Calu3 (cell line): ENCODE results near the gene S1PR5. TPM values are rescaled to one million over a fixed set of nuclear protein-coding genes. Genes with fewer than 3 reads are reported as not detected.
A peak's percentile ranks its signal among the peaks of the same experiment; 100 is the strongest.

Experiments used
- Bru-seq: library from RNA; stranded (reverse); fragments of 400-500 nt; gene quantifications from one replicate; lab custom pipeline; 2021; lab: Mats Ljungman, UMichigan
- BruChase-seq, 2 experiments: library from RNA; stranded (reverse); fragments of 400-500 nt; gene quantifications; one replicate each; lab custom pipeline; 2021; lab: Mats Ljungman, UMichigan
- BruUV-seq: library from RNA; stranded (reverse); fragments of 400-500 nt; replicated peaks from 2 replicates; lab custom pipeline; 2021; lab: Mats Ljungman, UMichigan
- CTCF ChIA-PET: fragments of 300-600 bp; sonication (Branson Sonifier 250); formaldehyde crosslinking; loops from one replicate; lab custom pipeline; 2022; ENCODE audit warnings: antibody characterized with exemption; lab: Charles Lee
- DNase-seq: peaks from one replicate; pipeline ENCODE4 v3.0.0; 2022
- H3K27ac Mint-ChIP-seq: one replicate; pipeline ENCODE4 v1.8.0; 2022; ENCODE audit warnings: mixed read lengths; ENCODE audit not compliant: unreplicated experiment
- H3K27me3 Mint-ChIP-seq: one replicate; pipeline ENCODE4 v1.8.0; 2022; ENCODE audit warnings: mixed read lengths; ENCODE audit not compliant: unreplicated experiment
- H3K36me3 Mint-ChIP-seq: one replicate; pipeline ENCODE4 v1.8.0; 2022; ENCODE audit warnings: mild to moderate bottlenecking, moderate library complexity, mixed read lengths; ENCODE audit not compliant: insufficient read depth, unreplicated experiment
- H3K4me1 Mint-ChIP-seq: one replicate; pipeline ENCODE4 v1.8.0; 2022; ENCODE audit warnings: mild to moderate bottlenecking, low read depth, mixed read lengths; ENCODE audit not compliant: unreplicated experiment
- H3K4me3 Mint-ChIP-seq: one replicate; pipeline ENCODE4 v1.8.0; 2022; ENCODE audit warnings: mild to moderate bottlenecking, low read depth, moderate library complexity, mixed read lengths; ENCODE audit not compliant: unreplicated experiment
- H3K9me3 Mint-ChIP-seq: one replicate; pipeline ENCODE4 v1.8.0; 2022; ENCODE audit warnings: low read depth, mixed read lengths; ENCODE audit not compliant: unreplicated experiment
- intact Hi-C: fragments of 100-400 bp; cut with micrococcal nuclease; formaldehyde crosslinking; loops from one replicate; pipeline ENCODE4 v1.10.0; 2022; ENCODE audit not compliant: unreplicated experiment
- long read RNA-seq: library from polyadenylated mRNA; stranded (forward); transcript quantifications from one replicate; pipeline ENCODE4 v2.0.0, GENCODE V29; 2022
- total RNA-seq: library from RNA; stranded (reverse); gene quantifications from 2 replicates; pipeline ENCODE4 v1.2.3, GENCODE V29; 2022
- TF ChIP-seq, protein P1 (sequence below): fragments of 200-600 bp; IDR thresholded peaks from one replicate; pipeline ENCODE4 v1.8.0; 2022; ENCODE audit warnings: antibody characterized with exemption; ENCODE audit not compliant: unreplicated experiment

S1PR5 gene, protein sequence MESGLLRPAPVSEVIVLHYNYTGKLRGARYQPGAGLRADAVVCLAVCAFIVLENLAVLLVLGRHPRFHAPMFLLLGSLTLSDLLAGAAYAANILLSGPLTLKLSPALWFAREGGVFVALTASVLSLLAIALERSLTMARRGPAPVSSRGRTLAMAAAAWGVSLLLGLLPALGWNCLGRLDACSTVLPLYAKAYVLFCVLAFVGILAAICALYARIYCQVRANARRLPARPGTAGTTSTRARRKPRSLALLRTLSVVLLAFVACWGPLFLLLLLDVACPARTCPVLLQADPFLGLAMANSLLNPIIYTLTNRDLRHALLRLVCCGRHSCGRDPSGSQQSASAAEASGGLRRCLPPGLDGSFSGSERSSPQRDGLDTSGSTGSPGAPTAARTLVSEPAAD
- total RNA-seq (not detected in 2 replicates), Bru-seq, nascent RNA (not detected), BruChase-seq, experiment 1, labeled RNA remaining after a 6-hour chase (not detected), BruChase-seq, experiment 2, labeled RNA remaining after a 2-hour chase (not detected)
- long read RNA-seq = 0 reads

- Mint-ChIP-seq H3K9me3 (no peaks in the 10 kb centered on the region), H3K36me3 (no peaks in the 10 kb centered on the region), H3K4me1 (peaks cover 16% of the 10 kb centered on the region), H3K27me3 (peaks cover 79% of the 10 kb centered on the region), H3K4me3 (peak within 1 kb of the TSS; percentile 55), H3K27ac (no peak within 1 kb of the TSS)
- no TSS peak for BruUV-seq
- TF ChIP-seq, protein P1, sequence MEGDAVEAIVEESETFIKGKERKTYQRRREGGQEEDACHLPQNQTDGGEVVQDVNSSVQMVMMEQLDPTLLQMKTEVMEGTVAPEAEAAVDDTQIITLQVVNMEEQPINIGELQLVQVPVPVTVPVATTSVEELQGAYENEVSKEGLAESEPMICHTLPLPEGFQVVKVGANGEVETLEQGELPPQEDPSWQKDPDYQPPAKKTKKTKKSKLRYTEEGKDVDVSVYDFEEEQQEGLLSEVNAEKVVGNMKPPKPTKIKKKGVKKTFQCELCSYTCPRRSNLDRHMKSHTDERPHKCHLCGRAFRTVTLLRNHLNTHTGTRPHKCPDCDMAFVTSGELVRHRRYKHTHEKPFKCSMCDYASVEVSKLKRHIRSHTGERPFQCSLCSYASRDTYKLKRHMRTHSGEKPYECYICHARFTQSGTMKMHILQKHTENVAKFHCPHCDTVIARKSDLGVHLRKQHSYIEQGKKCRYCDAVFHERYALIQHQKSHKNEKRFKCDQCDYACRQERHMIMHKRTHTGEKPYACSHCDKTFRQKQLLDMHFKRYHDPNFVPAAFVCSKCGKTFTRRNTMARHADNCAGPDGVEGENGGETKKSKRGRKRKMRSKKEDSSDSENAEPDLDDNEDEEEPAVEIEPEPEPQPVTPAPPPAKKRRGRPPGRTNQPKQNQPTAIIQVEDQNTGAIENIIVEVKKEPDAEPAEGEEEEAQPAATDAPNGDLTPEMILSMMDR = no peak
- intact Hi-C loops = no loop called here
- CTCF ChIA-PET = no interaction called here
- peak; percentile 5 for DNase-seq
Measured at GRCh38 chr19:10517361-10517759, at the start of gene S1PR5. Gene S1PR5, minus strand, starts transcription at chr19:10517447. Its CDS starts 2,436 bp downstream, at chr19:10515011.

DNA sequence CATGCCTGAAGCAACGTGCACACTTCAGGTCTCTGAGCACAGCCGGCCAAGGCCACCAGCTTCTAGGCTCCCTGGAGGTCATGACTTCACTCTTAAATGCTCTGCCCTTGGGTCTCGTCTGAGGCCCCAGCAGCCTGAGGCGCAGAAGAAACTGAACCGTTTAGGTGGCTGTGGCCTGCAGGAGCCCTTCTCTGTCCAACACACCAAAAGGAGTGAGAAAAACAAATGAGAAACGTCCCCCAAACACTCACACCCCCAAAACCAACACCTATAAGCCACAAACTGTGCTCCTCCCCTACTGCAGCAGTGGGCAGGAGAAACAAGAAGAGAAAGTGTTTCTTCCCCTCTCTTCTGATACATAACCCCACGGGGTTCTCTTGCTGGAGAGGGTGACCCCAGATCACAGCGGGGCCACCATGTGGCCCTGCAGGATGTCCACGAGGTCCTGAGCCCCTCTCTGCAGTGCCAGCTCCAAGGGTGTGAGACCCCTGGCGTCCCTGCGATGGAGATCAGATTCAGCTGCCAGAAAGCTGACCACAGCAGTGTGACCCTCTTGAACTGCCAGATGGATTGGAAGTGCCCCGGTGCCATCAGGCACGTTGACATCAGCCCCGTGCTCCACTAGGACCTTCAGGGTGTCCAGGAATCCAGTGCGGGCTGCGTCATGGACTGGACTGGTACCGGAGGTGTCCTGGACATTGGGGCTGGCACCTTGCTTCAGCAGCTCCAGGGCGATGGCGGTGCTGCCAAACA, 49.6 kb upstream of the S1PR5 start:
- intact Hi-C loops = no loop called here
- DNase-seq = no peak
- Mint-ChIP-seq H3K27me3 (no peaks in the 10 kb centered on the region), H3K36me3 (peaks cover 55% of the 10 kb centered on the region), H3K4me1 (peaks cover 30% of the 10 kb centered on the region), H3K27ac (peak overlapping the region; percentile 38), H3K9me3 (no peaks in the 10 kb centered on the region), H3K4me3 (peak overlapping the region; percentile 94)
- TF ChIP-seq, protein P1 = no peak
- no TSS peak for BruUV-seq
- CTCF ChIA-PET = no interaction called here

GRCh38 chr19:10566408-10566657, 49.1 kb upstream of the S1PR5 start:
- Mint-ChIP-seq H3K9me3 (no peaks in the 10 kb centered on the region), H3K27ac (peak overlapping the region; percentile 38), H3K27me3 (no peaks in the 10 kb centered on the region), H3K4me3 (peak overlapping the region; percentile 94), H3K4me1 (peaks cover 30% of the 10 kb centered on the region), H3K36me3 (peaks cover 57% of the 10 kb centered on the region)
- TF ChIP-seq, protein P1 = no peak
- DNase-seq = no peak
- CTCF ChIA-PET = no interaction called here
- intact Hi-C loops = no loop called here
- BruUV-seq = no TSS peak

- DNase-seq = peak; percentile 96
- H3K4me1 Mint-ChIP-seq = peaks cover 30% of the 10 kb centered on the region
- H3K4me3 Mint-ChIP-seq = peak within 1 kb of the TSS; percentile 94
- peaks cover 61% of the 10 kb centered on the region for H3K36me3 Mint-ChIP-seq
- intact Hi-C loops = no loop called here
- H3K27me3 Mint-ChIP-seq = no peaks in the 10 kb centered on the region
- CTCF ChIA-PET = interaction anchor here (1.0 kb wide), 1 partner anchor 147 kb away, joined by 3 read pairs; no protein-coding TSS in a partner anchor
- BruUV-seq = no TSS peak
- TF ChIP-seq, protein P1 = no peak
- H3K9me3 Mint-ChIP-seq = no peaks in the 10 kb centered on the region
- peak within 1 kb of the TSS; percentile 38 for H3K27ac Mint-ChIP-seq
Measured at GRCh38 chr19:10565567-10566407, 48.5 kb upstream of the S1PR5 start, which contains the start of gene KRI1. Gene KRI1, minus strand, starts transcription at chr19:10566010. Its CDS starts 11 bp downstream, at chr19:10565999.
